ENCODE results near the gene GPR135. TPM values are rescaled to one million over a fixed set of nuclear protein-coding genes. Genes with fewer than 3 reads are reported as not detected.

Gene GPR135
- polyA plus RNA-seq, 1 of the 3 experiments (the other 2 are of a cell fraction), result 2.1 TPM

DNA sequence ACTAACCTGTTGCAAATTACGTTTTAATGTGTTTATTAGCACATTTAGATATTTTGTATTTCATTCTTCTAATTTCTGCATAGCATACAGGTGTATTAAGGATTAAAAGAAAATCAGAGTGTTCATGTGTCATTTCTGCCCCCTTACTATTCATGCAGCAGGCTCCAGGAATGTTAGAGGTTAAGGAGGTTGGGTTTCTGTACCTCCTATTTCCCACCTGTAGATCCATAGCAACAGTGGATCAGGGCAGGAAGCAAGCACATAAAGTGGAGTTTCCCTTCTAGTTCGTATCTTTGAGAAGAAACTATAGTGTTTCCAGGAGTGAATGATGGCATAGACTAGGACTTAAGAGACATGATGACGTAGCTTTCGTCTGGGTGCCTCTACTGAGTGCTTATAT is 38.1 kb upstream of the GPR135 start:
- Histone ChIP-seq H3K4me3 (ENCODE audit: low read depth in 2 of 2, low read length in 1 of 2) (no peak overlapping the region), H3F3A (replicated peaks; ENCODE audit: insufficient read depth) (peaks cover 4% of the 10 kb centered on the region), H3K36me3 (replicated peaks in 1 of 2; ENCODE audit: control insufficient read depth in 1 of 2, insufficient read depth in 2 of 2, low read length in 1 of 2) (peaks cover 47 to 58% of the 10 kb centered on the region in 2 experiments), H4K20me1 (ENCODE audit: insufficient read depth) (no peaks in the 10 kb centered on the region), H3K27me3 (ENCODE audit: insufficient read depth) (no peaks in the 10 kb centered on the region), H2AFZ (ENCODE audit: low read depth) (no peak overlapping the region), H3K9me2 (no peaks in the 10 kb centered on the region), H3K4me1 (ENCODE audit: control insufficient read depth in 1 of 2, insufficient read depth in 2 of 2, low read depth in 1 of 2, low read length in 1 of 2) (no peaks in the 10 kb centered on the region), H3K9me3 (no peaks in the 10 kb centered on the region), H3K79me2 (ENCODE audit: insufficient read depth) (peaks cover 7% of the 10 kb centered on the region; the same call in 1 of the 2 replicates), H3K27ac (ENCODE audit: low read depth in 2 of 2, low read length in 1 of 2) (no peak overlapping the region), H3K9ac (no peak overlapping the region), H3K4me2 (no peak overlapping the region)
- POLR2A ChIA-PET, result no interaction called here
- no peak for DNase-seq
- WGBS (ENCODE audit: low lambda C conversion rate), result 95% methylated on average over 4 of the region's 4 CpGs
- CTCF ChIA-PET, result interaction anchor here (1.1 to 5.2 kb wide), 3 partner anchors 9 to 74 kb away, joined by 3 to 37 read pairs (median 6); partner anchors contain the start of gene CCDC175
- TF ChIP-seq FOXJ3 (CRISPR knock-in tag; IDR thresholded peaks at IDR 0.05) (no peak), SIN3A (IDR thresholded peaks at IDR 0.05; ENCODE audit: borderline replicate concordance, low read depth, low read length) (no peak), TEAD4 (IDR thresholded peaks at IDR 0.05; ENCODE audit: borderline replicate concordance, insufficient read depth) (no peak)

GRCh38 chr14:59500732-59501131 is 35.6 kb upstream of the GPR135 start:
- over 99% methylated on average over 3 of the region's 3 CpGs for WGBS (ENCODE audit: low lambda C conversion rate)
- H3K9ac ChIP-seq, result no peak overlapping the region
- H3K9me3 ChIP-seq, result no peaks in the 10 kb centered on the region
- H3K36me3 ChIP-seq (replicated peaks in 1 of 2; ENCODE audit: control insufficient read depth in 1 of 2, insufficient read depth in 2 of 2, low read length in 1 of 2), result peaks cover 66 to 82% of the 10 kb centered on the region in 2 experiments
- H3K9me2 ChIP-seq, result no peaks in the 10 kb centered on the region
- TF ChIP-seq CHD2 (IDR thresholded peaks at IDR 0.05; ENCODE audit: low read length, partially characterized antibody) (no peak), GABPA (IDR thresholded peaks at IDR 0.05; ENCODE audit: low read depth) (no peak), FOXJ3 (CRISPR knock-in tag; IDR thresholded peaks at IDR 0.05) (no peak), RCOR1 (IDR thresholded peaks at IDR 0.05; ENCODE audit: low read length) (no peak), NRF1 (IDR thresholded peaks at IDR 0.05; ENCODE audit: low read depth, low read length) (no peak), EP300 (IDR thresholded peaks at IDR 0.05; ENCODE audit: borderline replicate concordance in 1 of 2, low read depth in 1 of 2, low read length in 1 of 2) (no peak), MEF2A (IDR thresholded peaks at IDR 0.05; ENCODE audit: borderline replicate concordance, low read depth) (no peak), CTCF (IDR thresholded peaks at IDR 0.05) (no peak)
- H3K4me1 ChIP-seq (ENCODE audit: control insufficient read depth in 1 of 2, insufficient read depth in 2 of 2, low read depth in 1 of 2, low read length in 1 of 2), result no peaks in the 10 kb centered on the region
- no peak for DNase-seq
- no peak overlapping the region for H3K4me3 ChIP-seq (ENCODE audit: low read depth in 2 of 2, low read length in 1 of 2)
- no peak overlapping the region for H2AFZ ChIP-seq (ENCODE audit: low read depth)
- no peak overlapping the region for H3K4me2 ChIP-seq
- peaks cover 4% of the 10 kb centered on the region for H3F3A ChIP-seq (replicated peaks; ENCODE audit: insufficient read depth)
- H3K27me3 ChIP-seq (ENCODE audit: insufficient read depth), result no peaks in the 10 kb centered on the region
- POLR2A ChIA-PET, result no interaction called here
- peaks cover 7% of the 10 kb centered on the region; the same call in 1 of the 2 replicates for H3K79me2 ChIP-seq (ENCODE audit: insufficient read depth)
- H3K27ac ChIP-seq (ENCODE audit: low read depth in 2 of 2, low read length in 1 of 2), result no peak overlapping the region
- H4K20me1 ChIP-seq (ENCODE audit: insufficient read depth), result no peaks in the 10 kb centered on the region
- CTCF ChIA-PET, result interaction anchor here (1.3 to 5.2 kb wide), 3 partner anchors 11 to 397 kb away, joined by 3 to 37 read pairs (median 17); partner anchors contain the start of gene CCDC175

All from SK-N-SH (cell line).